PC-9 (cell line): Measurements from ENCODE around the gene SPG21. TPM values are rescaled to one million over a fixed set of nuclear protein-coding genes. Genes with fewer than 3 reads are reported as not detected.

ENCODE experiments used
- BruUV-seq: library from RNA; stranded (reverse); fragments of 400-500 nt; replicated peaks from 2 replicates; lab custom pipeline; 2021; lab: Mats Ljungman, UMichigan
- CTCF ChIA-PET: fragments of 300-600 bp; sonication (Branson Sonifier 250); formaldehyde crosslinking; loops from one replicate; lab custom pipeline; 2022; ENCODE audit warnings: antibody characterized with exemption; lab: Charles Lee
- POLR2A ChIA-PET: fragments of 300-600 bp; sonication (Branson Sonifier 250); formaldehyde crosslinking; loops from one replicate; lab custom pipeline; 2022; ENCODE audit warnings: antibody characterized with exemption; ENCODE audit not compliant: unreplicated experiment; lab: Charles Lee
- DNase-seq, 2 experiments: peaks; one replicate each; pipeline versions ENCODE4 v3.0.0 to v3.0.0-alpha.2; 2015 to 2022; ENCODE audit warnings: mixed read lengths in 1 of 2
- H2AFZ ChIP-seq: fragments of 200-600 bp; sonication (generic); 2 replicates; pipeline ENCODE4 v1.8.1; 2017; ENCODE audit warnings: antibody characterized with exemption
- H3F3A ChIP-seq: fragments of 200-600 bp; sonication (generic); 2 replicates; pipeline ENCODE4 v1.8.1; 2017; ENCODE audit warnings: antibody characterized with exemption, mild to moderate bottlenecking, low read depth; ENCODE audit not compliant: insufficient read depth
- H3K27ac ChIP-seq: fragments of 200-600 bp; sonication (generic); 2 replicates; pipeline ENCODE4 v1.6.1; 2016; ENCODE audit warnings: mixed run types
- H3K27me3 ChIP-seq: fragments of 200-600 bp; sonication (generic); 2 replicates; pipeline ENCODE4 v1.6.1; 2016; ENCODE audit warnings: low read depth, mixed run types; ENCODE audit not compliant: insufficient read depth
- H3K36me3 ChIP-seq: fragments of 200-600 bp; sonication (generic); 2 replicates; pipeline ENCODE4 v1.6.1; 2016; ENCODE audit warnings: low read depth, mixed run types
- H3K4me1 ChIP-seq: fragments of 200-600 bp; sonication (generic); replicated peaks from 2 replicates; pipeline ENCODE4 v1.6.1; 2016; ENCODE audit warnings: mixed run types; ENCODE audit not compliant: insufficient read depth
- H3K4me2 ChIP-seq: fragments of 200-600 bp; sonication (generic); 2 replicates; pipeline ENCODE4 v1.6.1; 2017; ENCODE audit warnings: mixed run types
- H3K4me3 ChIP-seq: fragments of 200-600 bp; sonication (generic); 2 replicates; pipeline ENCODE4 v1.6.1; 2016; ENCODE audit warnings: mixed run types
- H3K79me2 ChIP-seq: fragments of 200-600 bp; sonication (generic); 2 replicates; pipeline ENCODE4 v1.6.1; 2017; ENCODE audit warnings: low read depth, mixed run types
- H3K9me2 ChIP-seq: fragments of 200-600 bp; sonication (generic); 2 replicates; pipeline ENCODE4 v1.8.1; 2017; ENCODE audit warnings: mild to moderate bottlenecking; ENCODE audit not compliant: insufficient read depth
- H3K9me3 ChIP-seq: fragments of 200-600 bp; sonication (generic); 2 replicates; pipeline ENCODE4 v1.8.1; 2016; ENCODE audit warnings: low read depth; ENCODE audit not compliant: insufficient read depth
- H4K20me1 ChIP-seq: fragments of 200-600 bp; sonication (generic); 2 replicates; pipeline ENCODE4 v1.8.1; 2017; ENCODE audit not compliant: insufficient read depth
- CTCF ChIP-seq: fragments of 200-600 bp; sonication (generic); conservative IDR thresholded peaks from 2 replicates; pipeline ENCODE4 v1.6.1; 2017; ENCODE audit warnings: mixed run types, antibody characterized with exemption, mild to moderate bottlenecking, moderate library complexity
- EZH2 ChIP-seq: fragments of 200-600 bp; sonication (generic); IDR thresholded peaks from 2 replicates; pipeline ENCODE4 v1.8.0; 2017; ENCODE audit warnings: antibody characterized with exemption, low read depth
- intact Hi-C: fragments of 100-400 bp; cut with micrococcal nuclease; formaldehyde crosslinking; loops from one replicate; pipeline ENCODE4 v1.10.0; 2022; ENCODE audit not compliant: unreplicated experiment
- total RNA-seq: library from RNA; stranded (reverse); gene quantifications from 2 replicates; pipeline ENCODE4 v1.2.3, GENCODE V29; 2021

The SPG21 gene
- total RNA-seq, 1 experiment from 2014 or later, result 91.7 TPM

DNA sequence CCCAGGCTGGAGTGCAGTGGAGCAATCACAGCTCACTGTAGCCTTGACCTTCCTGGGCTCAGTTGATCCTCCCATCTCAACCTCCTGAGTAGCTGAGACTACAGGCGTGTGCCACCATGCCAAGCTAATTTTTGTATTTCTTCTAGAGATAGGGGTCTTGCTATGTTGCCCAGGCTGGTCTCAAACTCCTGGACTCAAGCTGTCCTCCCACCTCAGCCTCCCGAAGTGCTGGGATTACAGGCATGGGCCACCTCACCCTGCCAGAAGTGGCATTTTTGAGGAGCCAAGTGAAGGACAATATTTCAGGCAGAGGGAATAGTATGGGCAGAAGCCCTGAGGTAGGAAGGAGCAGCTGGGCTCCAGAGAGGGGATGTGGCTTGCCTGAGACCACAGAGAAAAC is 73.3 kb downstream of the SPG21 start:
- H3K4me1 ChIP-seq, result peaks cover 7% of the 10 kb centered on the region
- H3K27ac ChIP-seq, result no peak overlapping the region
- H3K9me3 ChIP-seq, result no peaks in the 10 kb centered on the region
- ChIA-PET CTCF (no interaction called here), POLR2A (no interaction called here)
- no peaks in the 10 kb centered on the region for H3K27me3 ChIP-seq
- DNase-seq, result no peak
- H3K4me3 ChIP-seq, result no peak overlapping the region
- H3K79me2 ChIP-seq, result no peaks in the 10 kb centered on the region
- peaks cover 2% of the 10 kb centered on the region; the same call in 1 of the 2 replicates for H3F3A ChIP-seq
- H3K4me2 ChIP-seq, result no peak overlapping the region
- H3K9me2 ChIP-seq, result no peaks in the 10 kb centered on the region
- no peaks in the 10 kb centered on the region for H4K20me1 ChIP-seq
- BruUV-seq, result no TSS peak
- no peak overlapping the region for H2AFZ ChIP-seq
- H3K36me3 ChIP-seq, result no peaks in the 10 kb centered on the region
- intact Hi-C loops, result no loop called here
- no peak for TF ChIP-seq EZH2
- TF ChIP-seq CTCF, result no peak

GRCh38 chr15:64915518-64916227 is 74.0 kb downstream of the SPG21 start:
- Histone ChIP-seq H3K9me3 (no peaks in the 10 kb centered on the region), H3K4me2 (no peak overlapping the region), H3K27me3 (no peaks in the 10 kb centered on the region), H3K27ac (no peak overlapping the region), H4K20me1 (no peaks in the 10 kb centered on the region), H3K79me2 (no peaks in the 10 kb centered on the region), H2AFZ (no peak overlapping the region), H3K4me1 (no peaks in the 10 kb centered on the region), H3F3A (no peaks in the 10 kb centered on the region), H3K36me3 (no peaks in the 10 kb centered on the region), H3K9me2 (no peaks in the 10 kb centered on the region), H3K4me3 (no peak overlapping the region)
- intact Hi-C loops, result no loop called here
- ChIA-PET POLR2A (no interaction called here), CTCF (no interaction called here)
- BruUV-seq, result no TSS peak
- DNase-seq, result no peak
- no peak for TF ChIP-seq CTCF

Other genes starting within 250 kb of the SPG21 start
- 4.1 and 5.3 TPM in 2 replicates for gene RBPMS2, start 214.3 kb downstream of the SPG21 start, total RNA-seq
- 54.8 and 67.6 TPM in 2 replicates for gene PIF1, start 164.3 kb downstream of the SPG21 start, total RNA-seq
- gene PLEKHO2, start 148.0 kb downstream of the SPG21 start, total RNA-seq, result 7.5 and 7.9 TPM in 2 replicates
- gene ANKDD1A, start 78.0 kb downstream of the SPG21 start, total RNA-seq, result 14.2 and 17.5 TPM in 2 replicates
- gene MTFMT, start 39.7 kb upstream of the SPG21 start, total RNA-seq, result 16.0 and 24.9 TPM in 2 replicates
- not detected in 2 replicates for gene SLC51B, start 55.5 kb upstream of the SPG21 start, total RNA-seq
- not detected in 2 replicates for gene RASL12, start 78.1 kb upstream of the SPG21 start, total RNA-seq
- gene KBTBD13, start 86.8 kb upstream of the SPG21 start, total RNA-seq, result not detected in 2 replicates
- 2.5 and 3.1 TPM in 2 replicates for gene UBAP1L, start 125.3 kb upstream of the SPG21 start, total RNA-seq
- gene PDCD7, start 143.9 kb upstream of the SPG21 start, total RNA-seq, result 29.1 and 31.4 TPM in 2 replicates
- 41.0 and 44.1 TPM in 2 replicates for gene CLPX, start 195.4 kb upstream of the SPG21 start, total RNA-seq
- 0.07 and 0.08 TPM in 2 replicates for gene CILP, start 221.6 kb upstream of the SPG21 start, total RNA-seq